GM18951 (cell line): ENCODE data around the gene ZNF414.

Experiments used
- POLR2A ChIP-seq: IDR thresholded peaks from 4 replicates; pipeline ENCODE4 v1.6.1; 2011; ENCODE audit warnings: mild to moderate bottlenecking; ENCODE audit not compliant: insufficient read length, insufficient read depth; ENCODE audit errors: extremely low read depth
- in situ Hi-C: fragments of 300-500 bp; cut with MboI; formaldehyde crosslinking; loops from one replicate; pipeline ENCODE4 v1.12.0; 2022; ENCODE audit warnings: low sequenced_read_pairs, mixed read lengths, inconsistent platforms; ENCODE audit not compliant: unreplicated experiment

Gene ZNF414

GRCh38 chr19:8477889-8478288 is 36.1 kb downstream of the ZNF414 start:
- no peak for TF ChIP-seq POLR2A
- in situ Hi-C loops, result no loop called here

GRCh38 chr19:8476524-8476923 is 37.4 kb downstream of the ZNF414 start:
- TF ChIP-seq POLR2A, result no peak
- in situ Hi-C loops, result no loop called here

GRCh38 chr19:8475005-8475404 is 39.0 kb downstream of the ZNF414 start:
- in situ Hi-C loops, result no loop called here
- no peak for TF ChIP-seq POLR2A

GRCh38 chr19:8473648-8474476 is 40.1 kb downstream of the ZNF414 start:
- TF ChIP-seq POLR2A, result no peak
- in situ Hi-C loops, result no loop called here

- in situ Hi-C loops, result no loop called here
- no peak for TF ChIP-seq POLR2A
These were observed 44.2 kb downstream of the ZNF414 start for GRCh38 chr19:8469613-8470368.

- TF ChIP-seq POLR2A, result no peak
- in situ Hi-C loops, result no loop called here
These were observed 45.1 kb downstream of the ZNF414 start for GRCh38 chr19:8468761-8469373.

GRCh38 chr19:8468124-8468523 is 45.8 kb downstream of the ZNF414 start:
- in situ Hi-C loops, result no loop called here
- no peak for TF ChIP-seq POLR2A

- TF ChIP-seq POLR2A, result no peak
- in situ Hi-C loops, result no loop called here
These were observed 47.9 kb downstream of the ZNF414 start for GRCh38 chr19:8466018-8466417.

- in situ Hi-C loops, result no loop called here
- TF ChIP-seq POLR2A, result no peak
These were observed 50.6 kb downstream of the ZNF414 start for GRCh38 chr19:8463365-8463764.

GRCh38 chr19:8462571-8462970 is 51.4 kb downstream of the ZNF414 start:
- in situ Hi-C loops, result no loop called here
- TF ChIP-seq POLR2A, result no peak

GRCh38 chr19:8461891-8462290 is 52.1 kb downstream of the ZNF414 start:
- no peak for TF ChIP-seq POLR2A
- in situ Hi-C loops, result no loop called here

GRCh38 chr19:8461376-8461775 is 52.6 kb downstream of the ZNF414 start:
- no peak for TF ChIP-seq POLR2A
- in situ Hi-C loops, result no loop called here

GRCh38 chr19:8460516-8461298 is 53.3 kb downstream of the ZNF414 start:
- in situ Hi-C loops, result no loop called here
- no peak for TF ChIP-seq POLR2A
